Activated T-helper 1 cell treated with anti-CD3 and anti-CD28 coated beads, Interleukin-12 subunit alpha, Interleukin-12 subunit beta, Interleukin-2, Interleukin-4 antibody, amounts not matched to agents 30 ng/mL and 10 ng/mL and 1 ng/mL, durations not matched to agents 14 hours and 24 hours and 36 hours (primary cell): Measurements from ENCODE around the gene BORCS5. TPM values are rescaled to one million over a fixed set of nuclear protein-coding genes. Genes with fewer than 3 reads are reported as not detected.
"Not testable (repeated sequence)": the region's sequence is repeated elsewhere in the genome, so short reads cannot be mapped to it uniquely, and the experiment has no call there.

ENCODE experiments used
- DNase-seq: peaks from one replicate; pipeline ENCODE4 v3.0.0; 2021; ENCODE audit warnings: low spot score
- H3K27ac Mint-ChIP-seq: one replicate; pipeline ENCODE4 v1.8.0; 2021; ENCODE audit warnings: mild to moderate bottlenecking, mixed read lengths
- H3K27me3 Mint-ChIP-seq: one replicate; pipeline ENCODE4 v1.8.0; 2022; ENCODE audit warnings: mild to moderate bottlenecking, moderate library complexity, mixed read lengths; ENCODE audit not compliant: insufficient read depth
- H3K36me3 Mint-ChIP-seq: one replicate; pipeline ENCODE4 v1.8.0; 2021; ENCODE audit warnings: low read depth, mixed read lengths
- H3K4me1 Mint-ChIP-seq: one replicate; pipeline ENCODE4 v1.8.0; 2021; ENCODE audit warnings: low read depth, mixed read lengths
- H3K4me3 Mint-ChIP-seq: one replicate; pipeline ENCODE4 v1.8.0; 2021; ENCODE audit warnings: mild to moderate bottlenecking, moderate library complexity, mixed read lengths
- H3K9me3 Mint-ChIP-seq: one replicate; pipeline ENCODE4 v1.8.0; 2021; ENCODE audit warnings: mixed read lengths
- intact Hi-C: fragments of 100-400 bp; cut with micrococcal nuclease; formaldehyde crosslinking; loops from one replicate; pipeline ENCODE4 v1.15.1; 2024
- total RNA-seq: library from RNA; stranded (reverse); gene quantifications from 2 replicates; pipeline ENCODE4 v1.2.3, GENCODE V29; 2022

The BORCS5 gene
- total RNA-seq, 1 donor from 2014 or later = 39.6 TPM

DNA sequence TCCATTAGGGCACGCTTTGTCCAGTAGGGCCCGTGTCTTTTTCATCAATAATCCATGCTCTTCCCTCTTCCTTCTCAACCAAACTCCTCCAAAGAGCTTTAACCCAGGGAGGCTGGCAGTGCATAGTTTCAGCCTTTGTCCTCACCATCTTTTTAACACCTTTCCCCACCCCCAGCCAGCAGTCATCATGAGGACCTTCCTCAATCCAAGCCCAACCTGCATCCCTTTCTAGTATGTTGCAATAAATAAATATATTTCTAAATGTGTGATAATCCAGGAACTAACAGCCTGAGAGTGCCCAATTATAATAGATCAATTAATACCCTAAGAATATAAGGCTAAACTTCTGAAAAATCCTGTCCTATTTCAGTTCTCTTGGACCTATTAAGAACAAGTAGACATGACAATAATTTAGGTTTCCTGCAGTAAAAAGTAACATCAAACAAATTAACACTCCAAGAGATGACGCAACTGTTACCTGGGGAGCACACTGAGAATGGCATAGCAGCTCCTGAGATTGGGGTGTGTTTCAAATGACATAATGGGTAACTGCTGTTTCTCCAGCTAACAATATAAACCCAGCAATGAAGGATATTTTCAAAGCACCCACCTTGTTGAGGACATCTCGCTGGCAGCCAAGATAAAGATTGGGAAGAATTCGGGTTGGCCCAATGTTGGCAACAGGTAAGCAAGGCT lies 143.2 kb downstream of the BORCS5 start:
- peak overlapping the region; percentile 42 for H3K27ac Mint-ChIP-seq
- intact Hi-C loops = no loop called here

DNA sequence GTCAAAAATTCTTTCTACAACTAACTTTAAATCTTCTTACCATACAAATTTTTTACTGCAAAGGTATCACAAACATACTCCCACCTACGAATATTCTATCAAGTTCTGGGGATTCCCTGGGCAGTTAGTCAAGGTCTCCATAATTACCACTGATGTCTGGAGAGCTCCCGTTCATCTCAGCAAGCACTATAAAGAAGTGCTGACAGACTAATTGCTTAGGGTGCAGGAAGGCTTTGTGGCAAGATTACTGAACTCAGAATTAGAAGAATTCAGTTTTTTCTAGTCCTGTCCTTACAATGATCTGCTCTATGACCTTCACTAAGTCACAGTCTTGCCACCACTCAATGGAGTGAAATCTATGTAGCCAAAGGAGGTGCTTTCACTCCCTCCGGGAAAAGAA lies 144.2 kb downstream of the BORCS5 start:
- DNase-seq = no peak
- H3K9me3 Mint-ChIP-seq = no peaks in the 10 kb centered on the region
- H3K27ac Mint-ChIP-seq = peak overlapping the region; percentile 79
- H3K36me3 Mint-ChIP-seq = peaks cover 27% of the 10 kb centered on the region
- peak overlapping the region; percentile 34 for H3K4me3 Mint-ChIP-seq
- intact Hi-C loops = loop anchor here (1.0 kb wide), 1 partner anchor 9 kb away; no protein-coding TSS in a partner anchor
- no peaks in the 10 kb centered on the region for H3K27me3 Mint-ChIP-seq
- H3K4me1 Mint-ChIP-seq = peaks cover 63% of the 10 kb centered on the region

More for the DNA sequence above, 143.2 kb downstream of the BORCS5 start:
- Mint-ChIP-seq H3K9me3 (no peaks in the 10 kb centered on the region), H3K4me3 (no peak overlapping the region), H3K36me3 (peaks cover 31% of the 10 kb centered on the region), H3K27me3 (no peaks in the 10 kb centered on the region), H3K4me1 (peaks cover 62% of the 10 kb centered on the region)
- no peak for DNase-seq

DNA sequence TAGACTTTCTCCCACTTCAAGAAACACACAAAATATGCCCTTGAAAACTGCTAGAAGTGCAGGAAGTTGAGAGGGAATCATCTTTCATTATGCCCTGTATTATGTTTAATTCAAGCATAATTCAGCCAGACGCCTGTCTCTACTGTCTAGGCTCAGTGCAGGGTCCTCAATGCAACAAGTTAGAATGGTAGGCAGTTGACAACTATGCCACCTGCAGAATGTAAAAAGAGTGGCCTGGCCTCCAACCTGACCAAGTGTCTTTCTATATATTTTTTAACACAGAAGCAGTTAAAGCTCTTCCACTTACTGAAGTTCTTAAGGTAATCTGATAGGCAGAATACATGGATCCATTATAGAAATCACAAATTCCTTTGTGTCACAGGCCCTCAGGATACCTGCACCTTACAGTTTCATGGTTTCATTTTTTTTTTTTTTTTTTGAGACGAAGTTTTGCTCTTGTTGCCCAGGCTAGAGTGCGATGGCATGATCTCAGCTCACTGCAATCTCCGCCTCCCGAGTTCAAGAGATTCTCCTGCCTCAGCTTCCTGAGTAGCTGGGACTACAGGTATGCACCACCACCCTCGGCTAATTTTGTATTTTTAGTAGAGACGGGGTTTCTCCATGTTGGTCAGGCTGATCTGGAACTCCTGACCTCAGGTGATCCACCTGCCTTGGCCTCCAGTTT lies 145.4 kb downstream of the BORCS5 start:
- intact Hi-C loops = not testable (repeated sequence)

GRCh38 chr12:12502815-12503151 lies 145.9 kb downstream of the BORCS5 start:
- H3K27ac Mint-ChIP-seq = peak overlapping the region; percentile 88
- intact Hi-C loops = loop anchor here (1.0 kb wide), 1 partner anchor 126 kb away; no protein-coding TSS in a partner anchor
- H3K36me3 Mint-ChIP-seq = peaks cover 31% of the 10 kb centered on the region
- H3K4me3 Mint-ChIP-seq = no peak overlapping the region
- no peaks in the 10 kb centered on the region for H3K27me3 Mint-ChIP-seq
- DNase-seq = no peak
- H3K4me1 Mint-ChIP-seq = peaks cover 68% of the 10 kb centered on the region
- H3K9me3 Mint-ChIP-seq = no peaks in the 10 kb centered on the region

More for the DNA sequence above, 145.4 kb downstream of the BORCS5 start:
- H3K27me3 Mint-ChIP-seq, DNase-seq, H3K9me3 Mint-ChIP-seq, H3K4me3 Mint-ChIP-seq: not testable (repeated sequence)
- Mint-ChIP-seq H3K4me1 (peaks cover 68% of the 10 kb centered on the region), H3K27ac (peak overlapping the region; percentile 88), H3K36me3 (peaks cover 31% of the 10 kb centered on the region)

DNA sequence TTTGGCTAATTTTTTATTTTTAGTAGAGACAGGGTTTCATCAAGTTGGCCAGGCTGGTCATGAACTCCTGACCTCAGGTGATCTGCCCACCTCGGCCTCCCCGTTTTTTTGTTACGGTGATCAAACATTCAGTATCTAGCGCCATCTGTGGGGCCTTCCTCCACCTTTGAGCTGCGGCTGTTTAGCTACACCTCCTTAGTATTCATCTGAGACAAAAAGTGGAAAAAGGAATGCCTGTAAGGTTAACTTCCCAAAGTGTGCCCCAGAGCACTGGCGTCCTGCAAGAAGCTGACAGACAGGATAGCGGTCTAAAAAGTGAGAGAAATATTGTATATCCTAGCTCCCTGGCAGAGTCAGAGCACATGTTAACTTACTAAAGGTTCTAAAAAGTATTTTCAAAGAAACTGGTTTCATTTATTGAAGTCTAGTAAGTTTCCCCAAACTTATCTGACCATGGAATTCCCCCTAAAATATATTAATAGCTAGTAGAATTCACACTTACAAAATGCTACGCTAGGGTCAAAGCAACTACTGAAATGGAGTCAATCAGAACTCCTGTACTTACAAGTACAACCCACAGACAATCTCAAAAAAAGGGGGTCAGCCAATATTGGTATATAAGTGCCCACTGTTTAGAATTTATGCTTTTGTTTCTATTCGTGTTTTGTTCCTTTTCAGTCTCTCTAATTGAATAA lies 146.7 kb downstream of the BORCS5 start:
- Mint-ChIP-seq H3K27me3 (no peaks in the 10 kb centered on the region), H3K4me1 (peaks cover 68% of the 10 kb centered on the region), H3K36me3 (peaks cover 34% of the 10 kb centered on the region), H3K4me3 (peak overlapping the region; percentile 24), H3K9me3 (no peaks in the 10 kb centered on the region), H3K27ac (peak overlapping the region; percentile 88)
- intact Hi-C loops = loop anchor here (1.0 kb wide), 1 partner anchor 127 kb away; no protein-coding TSS in a partner anchor
- DNase-seq = no peak

DNA sequence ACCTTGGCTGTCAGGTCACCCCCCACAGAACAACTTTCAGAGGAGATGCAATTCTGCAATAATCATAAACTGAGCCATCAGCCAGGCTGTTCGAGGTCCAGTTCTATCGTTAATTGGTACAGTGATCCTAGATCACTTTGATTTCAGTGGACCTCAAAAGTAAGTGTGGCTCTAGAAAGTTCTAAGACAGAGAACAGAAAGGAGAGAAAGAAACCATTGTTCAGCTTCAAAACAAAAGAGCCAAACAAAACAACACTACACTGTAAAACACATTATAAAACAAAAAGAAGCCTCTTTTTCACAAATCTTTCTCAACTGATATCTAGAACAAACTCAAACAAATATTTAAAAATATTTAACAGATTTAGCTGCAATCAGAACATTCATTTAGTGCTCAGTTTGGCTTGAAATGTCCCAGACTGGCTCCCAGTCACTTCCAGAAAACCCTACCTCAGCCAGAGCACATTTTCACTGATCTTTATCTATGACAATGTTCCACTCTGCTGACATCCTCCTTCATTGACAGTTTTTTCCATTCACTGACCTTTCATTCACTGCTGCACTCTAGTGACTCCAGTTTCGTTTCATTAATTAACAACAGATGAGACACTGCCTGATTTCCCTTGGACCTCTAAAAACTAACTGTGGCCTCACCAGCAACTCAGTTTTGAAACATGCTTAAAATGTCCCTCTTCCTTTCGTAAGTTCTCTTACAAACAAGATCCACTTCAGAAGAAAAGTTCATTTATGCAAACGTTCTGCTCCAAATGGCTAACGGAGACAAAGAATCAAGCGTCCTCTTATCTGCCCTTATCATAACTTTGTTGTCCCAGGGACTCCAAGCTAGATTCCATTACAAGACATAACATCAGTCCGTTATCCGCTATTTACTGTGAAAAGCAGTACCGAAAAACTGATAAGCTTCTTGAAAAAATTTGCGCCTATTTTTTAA lies 148.9 kb downstream of the BORCS5 start:
- Mint-ChIP-seq H3K27me3 (no peaks in the 10 kb centered on the region), H3K36me3 (peaks cover 40% of the 10 kb centered on the region), H3K27ac (peak overlapping the region; percentile 93), H3K9me3 (no peaks in the 10 kb centered on the region), H3K4me3 (peak overlapping the region; percentile 63), H3K4me1 (peaks cover 53% of the 10 kb centered on the region)
- DNase-seq = peak; percentile 17
- intact Hi-C loops = loop anchor here (1.0 to 5.0 kb wide), 9 partner anchors 24 to 211 kb away; partner anchors contain the start of genes CDKN1B and GPR19

GRCh38 chr12:12506496-12506890 lies 149.6 kb downstream of the BORCS5 start:
- H3K36me3 Mint-ChIP-seq = peaks cover 35% of the 10 kb centered on the region
- H3K4me1 Mint-ChIP-seq = peaks cover 46% of the 10 kb centered on the region
- intact Hi-C loops = loop anchor here (1.0 to 5.0 kb wide), 8 partner anchors 31 to 211 kb away; partner anchors contain the start of genes CDKN1B and GPR19
- no peaks in the 10 kb centered on the region for H3K27me3 Mint-ChIP-seq
- DNase-seq = no peak
- H3K9me3 Mint-ChIP-seq = no peaks in the 10 kb centered on the region
- peak overlapping the region; percentile 63 for H3K4me3 Mint-ChIP-seq
- peak overlapping the region; percentile 93 for H3K27ac Mint-ChIP-seq

GRCh38 chr12:12507121-12507520 lies 150.2 kb downstream of the BORCS5 start:
- peak overlapping the region; percentile 24 for H3K4me3 Mint-ChIP-seq
- no peaks in the 10 kb centered on the region for H3K27me3 Mint-ChIP-seq
- H3K9me3 Mint-ChIP-seq = no peaks in the 10 kb centered on the region
- H3K36me3 Mint-ChIP-seq = peaks cover 33% of the 10 kb centered on the region
- DNase-seq = no peak
- H3K4me1 Mint-ChIP-seq = peaks cover 44% of the 10 kb centered on the region
- intact Hi-C loops = loop anchor here (2.0 to 5.0 kb wide), 2 partner anchors 190 to 210 kb away; partner anchors contain the start of genes CDKN1B and GPR19
- peak overlapping the region; percentile 93 for H3K27ac Mint-ChIP-seq

DNA sequence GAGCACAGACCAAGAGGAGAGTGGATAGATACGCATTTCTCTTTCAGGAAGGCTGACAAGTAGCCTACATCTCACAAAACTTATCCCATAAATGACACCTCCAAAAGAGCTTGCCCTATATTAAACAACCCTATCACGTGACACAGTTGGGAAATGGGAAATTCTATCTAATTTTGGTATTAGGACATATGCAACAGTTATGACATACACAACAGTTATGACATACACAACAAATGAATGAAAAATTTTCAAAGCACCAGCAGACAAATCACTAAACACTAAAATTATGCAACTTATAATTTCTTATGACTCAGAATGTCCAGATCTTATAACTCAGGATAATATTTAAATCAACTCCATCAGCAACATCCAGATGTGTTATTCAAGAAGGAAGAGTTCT lies 151.7 kb downstream of the BORCS5 start:
- intact Hi-C loops = loop anchor here (5.0 kb wide), 1 partner anchor 209 kb away; the partner anchor contains the start of gene CDKN1B
- Mint-ChIP-seq H3K4me1 (peaks cover 38% of the 10 kb centered on the region), H3K9me3 (no peaks in the 10 kb centered on the region), H3K27me3 (no peaks in the 10 kb centered on the region), H3K36me3 (peaks cover 28% of the 10 kb centered on the region), H3K4me3 (no peak overlapping the region), H3K27ac (peak overlapping the region; percentile 0)
- no peak for DNase-seq

DNA sequence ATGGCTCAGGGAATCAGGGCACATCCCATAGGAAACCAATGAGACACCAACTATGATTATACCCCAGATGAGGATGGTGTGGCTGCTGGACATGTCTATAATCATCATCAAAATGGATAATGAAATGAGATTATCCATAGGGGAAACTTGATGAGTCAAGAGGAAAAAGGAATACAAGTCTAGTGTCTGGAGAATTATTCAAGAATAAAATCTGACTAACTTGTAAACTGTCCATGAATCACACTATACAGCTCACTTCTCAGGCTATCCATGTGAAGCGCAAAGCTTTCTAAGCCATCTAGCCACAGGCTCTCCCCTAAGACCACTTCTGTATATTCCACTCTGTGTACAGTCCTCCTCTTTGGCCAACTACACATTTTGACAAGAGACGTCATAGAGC lies 153.3 kb downstream of the BORCS5 start:
- H3K4me3 Mint-ChIP-seq = no peak overlapping the region
- no peak overlapping the region for H3K27ac Mint-ChIP-seq
- no peak for DNase-seq
- intact Hi-C loops = no loop called here
- H3K4me1 Mint-ChIP-seq = peaks cover 36% of the 10 kb centered on the region
- no peaks in the 10 kb centered on the region for H3K9me3 Mint-ChIP-seq
- H3K36me3 Mint-ChIP-seq = peaks cover 40% of the 10 kb centered on the region
- H3K27me3 Mint-ChIP-seq = no peaks in the 10 kb centered on the region

DNA sequence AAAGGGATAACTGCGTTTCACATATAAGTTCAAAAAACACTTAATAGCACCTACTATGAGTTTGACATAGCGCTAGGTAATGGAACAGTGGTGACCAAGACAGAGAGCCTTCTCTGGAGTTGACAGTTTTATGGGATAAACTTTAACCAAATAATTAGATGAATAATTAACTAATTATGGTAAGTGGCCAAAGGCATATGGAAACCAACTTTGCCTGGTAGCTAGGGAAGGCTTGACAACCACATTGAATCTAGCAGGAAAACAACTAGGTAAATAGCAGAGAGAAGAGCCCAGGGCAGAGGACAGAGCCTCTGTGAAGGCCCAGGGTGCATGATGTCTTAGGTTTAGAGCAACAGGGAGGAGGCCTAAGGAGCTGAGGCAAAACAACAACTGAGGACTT lies 153.7 kb downstream of the BORCS5 start:
- H3K27ac Mint-ChIP-seq = no peak overlapping the region
- peaks cover 40% of the 10 kb centered on the region for H3K36me3 Mint-ChIP-seq
- H3K27me3 Mint-ChIP-seq = no peaks in the 10 kb centered on the region
- DNase-seq = no peak
- intact Hi-C loops = no loop called here
- no peaks in the 10 kb centered on the region for H3K9me3 Mint-ChIP-seq
- H3K4me3 Mint-ChIP-seq = no peak overlapping the region
- peaks cover 32% of the 10 kb centered on the region for H3K4me1 Mint-ChIP-seq
